GM12872 (cell line): ENCODE measurements around the gene S100A7A.

Experiments used
- CTCF ChIP-seq: IDR thresholded peaks from 3 replicates; pipeline ENCODE4 v1.5.1; 2011; ENCODE audit warnings: low read depth, mild to moderate bottlenecking, low read length, moderate library complexity; ENCODE audit not compliant: insufficient read depth

S100A7A gene

GRCh38 chr1:153431002-153431401, 14.7 kb downstream of the S100A7A start:
- TF ChIP-seq CTCF = no peak

DNA sequence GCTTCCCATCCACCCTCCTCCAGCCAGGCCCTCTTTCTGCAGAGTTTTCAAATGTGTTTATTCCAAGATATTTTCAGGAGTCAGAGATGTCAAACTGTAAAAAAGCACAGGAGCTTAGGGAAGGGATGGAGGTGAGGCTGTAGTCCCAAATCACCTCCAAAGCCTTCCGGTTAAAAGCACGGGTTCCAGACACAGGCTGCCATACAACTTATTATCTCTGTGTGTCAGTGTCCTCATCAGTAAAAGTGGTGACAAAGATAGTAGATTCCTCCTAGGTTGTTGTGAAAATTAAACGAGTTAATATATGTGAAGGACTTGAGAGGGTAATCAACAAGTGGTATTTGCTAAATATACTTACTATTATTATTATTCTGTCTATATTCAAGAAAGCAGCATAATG, 15.1 kb downstream of the S100A7A start:
- TF ChIP-seq CTCF = no peak

- no peak for TF ChIP-seq CTCF
These were observed 15.6 kb downstream of the S100A7A start for GRCh38 chr1:153431928-153432327.

- TF ChIP-seq CTCF = no peak
These were observed 16.8 kb downstream of the S100A7A start for GRCh38 chr1:153432874-153433681.

GRCh38 chr1:153434746-153435455, 18.6 kb downstream of the S100A7A start:
- TF ChIP-seq CTCF = no peak

- TF ChIP-seq CTCF = no peak
These were observed 20.9 kb downstream of the S100A7A start for GRCh38 chr1:153437236-153437635.

DNA sequence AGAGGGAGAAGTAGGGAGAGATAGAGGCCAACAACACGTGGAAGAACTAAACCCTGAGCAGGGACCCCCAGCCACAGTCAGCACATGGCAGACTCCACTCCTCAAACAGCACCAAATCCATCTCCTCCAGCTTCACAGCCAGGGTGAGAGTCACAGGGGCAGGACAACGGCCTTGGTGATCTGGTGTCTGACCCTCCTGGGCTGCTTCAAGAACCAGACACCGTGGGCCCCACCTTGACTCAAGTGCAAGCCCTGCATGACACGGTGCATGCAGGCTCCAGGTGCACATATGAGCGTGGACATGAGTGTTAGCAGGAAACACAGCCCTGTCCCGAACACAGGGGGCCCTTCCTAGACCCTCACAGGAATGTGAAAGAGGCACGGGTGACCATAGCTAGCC, 22.3 kb downstream of the S100A7A start:
- no peak for TF ChIP-seq CTCF
